SU-DHL-6 (cell line): Measurements from ENCODE around the gene PRDM4.

Source experiments
- H2AFZ ChIP-seq: fragments of 200-600 bp; sonication (generic); 2 replicates; pipeline ENCODE4 v1.6.1; 2014; ENCODE audit warnings: low read depth, mild to moderate bottlenecking, moderate library complexity, mixed read lengths, antibody characterized with exemption, low read length; ENCODE audit not compliant: severe bottlenecking
- H3F3A ChIP-seq: fragments of 200-600 bp; shearing (Covaris generic); 2 replicates; pipeline ENCODE4 v1.6.0; 2016; ENCODE audit warnings: antibody characterized with exemption, mild to moderate bottlenecking; ENCODE audit not compliant: insufficient read depth
- H3K27ac ChIP-seq: fragments of 200-600 bp; sonication (generic); 2 replicates; pipeline ENCODE4 v1.5.1; 2016; ENCODE audit warnings: low read depth, mild to moderate bottlenecking, low read length, moderate library complexity, mixed read lengths
- H3K27me3 ChIP-seq: fragments of 200-600 bp; sonication (generic), shearing (Covaris generic); 2 replicates; pipeline ENCODE4 v1.6.0; 2014; ENCODE audit warnings: mild to moderate bottlenecking, low read length
- H3K36me3 ChIP-seq: fragments of 200-600 bp; sonication (generic); 2 replicates; pipeline ENCODE4 v1.6.1; 2014; ENCODE audit warnings: mild to moderate bottlenecking, low read length, mixed read lengths
- H3K4me2 ChIP-seq: fragments of 300-600, 200-600 bp; shearing (Covaris generic), sonication (generic); 2 replicates; pipeline ENCODE4 v1.6.0; 2014; ENCODE audit warnings: low read length, low read depth, mild to moderate bottlenecking; ENCODE audit not compliant: poor library complexity, severe bottlenecking
- H3K4me3 ChIP-seq: fragments of 200-600 bp; sonication (generic); 2 replicates; pipeline ENCODE4 v1.5.1; 2014; ENCODE audit warnings: antibody characterized with exemption, low read length, mild to moderate bottlenecking, mixed read lengths; ENCODE audit not compliant: insufficient read depth, poor library complexity, severe bottlenecking
- H3K79me2 ChIP-seq: fragments of 200-600 bp; sonication (generic); 2 replicates; pipeline ENCODE4 v1.6.1; 2014; ENCODE audit warnings: mild to moderate bottlenecking, low read length, moderate library complexity; ENCODE audit not compliant: insufficient read depth
- H3K9ac ChIP-seq: fragments of 200-600 bp; sonication (generic); 2 replicates; pipeline ENCODE4 v1.7.0; 2014; ENCODE audit warnings: mild to moderate bottlenecking, low read length
- H3K9me2 ChIP-seq: fragments of 200-600 bp; sonication (generic); replicated peaks from 2 replicates; pipeline ENCODE4 v1.6.1; 2014; ENCODE audit warnings: low read length; ENCODE audit not compliant: insufficient read depth
- H3K9me3 ChIP-seq: fragments of 200-600 bp; sonication (generic); 2 replicates; pipeline ENCODE4 v1.6.1; 2014; ENCODE audit warnings: low read length, mixed read lengths; ENCODE audit not compliant: insufficient read depth
- H4K20me1 ChIP-seq: fragments of 200-600 bp; sonication (generic); 2 replicates; pipeline ENCODE4 v1.6.1; 2014; ENCODE audit warnings: low read depth, mild to moderate bottlenecking, antibody characterized with exemption, low read length, moderate library complexity, mixed read lengths
- CTCF ChIP-seq: fragments of 200-600 bp; sonication (generic); IDR thresholded peaks from one replicate; pipeline ENCODE4 v1.5.1; 2017; ENCODE audit warnings: antibody characterized with exemption, mild to moderate bottlenecking, low read length, moderate library complexity; ENCODE audit not compliant: insufficient read depth, poor library complexity, severe bottlenecking
- EZH2phosphoT487 ChIP-seq: fragments of 200-600 bp; sonication (generic), shearing (Covaris generic); conservative IDR thresholded peaks from 2 replicates; pipeline ENCODE4 v1.6.1; 2018; ENCODE audit warnings: mild to moderate bottlenecking, antibody characterized with exemption, low read length, moderate library complexity, mixed read lengths

Gene PRDM4

DNA sequence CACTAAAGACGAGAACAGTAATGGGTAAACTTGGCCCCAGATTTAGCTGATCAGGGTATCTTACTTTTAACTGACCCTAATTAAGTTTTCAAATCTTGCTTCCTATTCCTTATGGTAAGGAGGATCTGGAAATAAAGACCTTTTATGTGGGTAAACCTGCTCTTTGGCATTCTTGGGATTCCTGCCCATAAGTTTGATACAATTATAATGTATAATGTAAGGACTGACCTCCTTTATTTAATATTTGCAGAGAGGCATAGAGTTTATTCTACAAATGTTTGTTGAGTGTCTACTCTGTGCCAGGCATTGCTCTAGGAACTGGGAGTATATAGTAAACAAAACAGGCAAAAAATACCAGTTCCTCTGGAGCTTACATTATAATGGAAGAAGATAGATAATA lies 4.4 kb upstream of the PRDM4 start:
- Histone ChIP-seq H2AFZ (no peak overlapping the region), H3K27me3 (no peaks in the 10 kb centered on the region)

GRCh38 chr12:107764626-107765025 lies 3.7 kb upstream of the PRDM4 start:
- Histone ChIP-seq H4K20me1 (no peaks in the 10 kb centered on the region), H3K9me2 (no peaks in the 10 kb centered on the region), H3K9ac (no peak overlapping the region), H3K4me2 (no peak overlapping the region), H3K4me3 (no peak overlapping the region), H3K79me2 (peaks cover 10% of the 10 kb centered on the region), H3K27me3 (no peaks in the 10 kb centered on the region), H3K9me3 (no peaks in the 10 kb centered on the region), H2AFZ (no peak overlapping the region), H3K36me3 (no peaks in the 10 kb centered on the region), H3F3A (peaks cover 9% of the 10 kb centered on the region; the same call in 1 of the 2 replicates), H3K27ac (no peak overlapping the region)
- TF ChIP-seq CTCF (no peak), EZH2phosphoT487 (no peak)

More for the DNA sequence above, 4.4 kb upstream of the PRDM4 start:
- Histone ChIP-seq H3K36me3 (no peaks in the 10 kb centered on the region), H3K4me3 (no peak overlapping the region), H3K9me3 (no peaks in the 10 kb centered on the region), H3K27ac (no peak overlapping the region), H3K79me2 (peaks cover 3% of the 10 kb centered on the region; the same call in 1 of the 2 replicates), H3K9ac (no peak overlapping the region), H3K9me2 (no peaks in the 10 kb centered on the region), H3F3A (peaks cover 9% of the 10 kb centered on the region; the same call in 1 of the 2 replicates), H4K20me1 (no peaks in the 10 kb centered on the region), H3K4me2 (no peak overlapping the region)
- no peak for TF ChIP-seq CTCF
- TF ChIP-seq EZH2phosphoT487: no peak

GRCh38 chr12:107762874-107763273 lies 1.9 kb upstream of the PRDM4 start:
- Histone ChIP-seq H3K27me3 (no peaks in the 10 kb centered on the region), H3K27ac (no peak overlapping the region), H3K79me2 (peaks cover 28% of the 10 kb centered on the region), H3K9ac (no peak overlapping the region), H4K20me1 (no peaks in the 10 kb centered on the region), H3F3A (peaks cover 9% of the 10 kb centered on the region; the same call in 1 of the 2 replicates), H3K4me3 (no peak overlapping the region), H3K9me3 (no peaks in the 10 kb centered on the region), H3K4me2 (no peak overlapping the region), H3K36me3 (peaks cover 3% of the 10 kb centered on the region; the same call in 1 of the 2 replicates), H3K9me2 (no peaks in the 10 kb centered on the region), H2AFZ (no peak overlapping the region)
- TF ChIP-seq EZH2phosphoT487 (no peak), CTCF (no peak)
